Measurements from ENCODE around the gene CRYBG1. TPM values are rescaled to one million over a fixed set of nuclear protein-coding genes. Genes with fewer than 3 reads are reported as not detected.
A peak's percentile ranks its signal among the peaks of the same experiment; 100 is the strongest.

The CRYBG1 gene
- total RNA-seq, 1 donor: 11.9 TPM

- Histone ChIP-seq H3K4me3 (ENCODE audit: insufficient read depth, low read length) (no peak overlapping the region), H4K20me1 (ENCODE audit: insufficient read depth, low read length) (no peaks in the 10 kb centered on the region), H3K27ac (ENCODE audit: low read depth, low read length) (peak overlapping the region; percentile 11), H3K79me2 (ENCODE audit: insufficient read depth, low read length) (no peaks in the 10 kb centered on the region), H2AFZ (ENCODE audit: low read length) (no peak overlapping the region), H3K36me3 (ENCODE audit: insufficient read depth, low read length) (no peaks in the 10 kb centered on the region), H3K9me3 (ENCODE audit: low read depth, low read length) (no peaks in the 10 kb centered on the region), H3K4me2 (ENCODE audit: insufficient read depth, low read length) (no peak overlapping the region), H3K27me3 (ENCODE audit: insufficient read depth, low read length) (no peaks in the 10 kb centered on the region), H3K4me1 (ENCODE audit: insufficient read depth, low read length) (peaks cover 26% of the 10 kb centered on the region)
- DNase-seq (ENCODE audit: insufficient read length, low spot score, missing footprints): no peak
- TF ChIP-seq CTCF (IDR thresholded peaks at IDR 0.05; ENCODE audit: extremely low read depth, low read depth, low read length): no peak
Measured at GRCh38 chr6:106476331-106477105, 116.0 kb downstream of the CRYBG1 start.

- H3K9me3 ChIP-seq (ENCODE audit: low read depth, low read length): no peaks in the 10 kb centered on the region
- no peaks in the 10 kb centered on the region for H3K27me3 ChIP-seq (ENCODE audit: insufficient read depth, low read length)
- H3K79me2 ChIP-seq (ENCODE audit: insufficient read depth, low read length): no peaks in the 10 kb centered on the region
- no peak for DNase-seq (ENCODE audit: insufficient read length, low spot score, missing footprints)
- no peak for TF ChIP-seq CTCF (IDR thresholded peaks at IDR 0.05; ENCODE audit: extremely low read depth, low read depth, low read length)
- H3K36me3 ChIP-seq (ENCODE audit: insufficient read depth, low read length): no peaks in the 10 kb centered on the region
- peaks cover 26% of the 10 kb centered on the region for H3K4me1 ChIP-seq (ENCODE audit: insufficient read depth, low read length)
- no peaks in the 10 kb centered on the region for H4K20me1 ChIP-seq (ENCODE audit: insufficient read depth, low read length)
- H3K4me3 ChIP-seq (ENCODE audit: insufficient read depth, low read length): no peak overlapping the region
- no peak overlapping the region for H3K27ac ChIP-seq (ENCODE audit: low read depth, low read length)
- H2AFZ ChIP-seq (ENCODE audit: low read length): no peak overlapping the region
- H3K4me2 ChIP-seq (ENCODE audit: insufficient read depth, low read length): no peak overlapping the region
Measured at GRCh38 chr6:106477146-106477545, 116.6 kb downstream of the CRYBG1 start.

- Histone ChIP-seq H3K36me3 (ENCODE audit: insufficient read depth, low read length) (no peaks in the 10 kb centered on the region), H3K27me3 (ENCODE audit: insufficient read depth, low read length) (no peaks in the 10 kb centered on the region), H3K4me3 (ENCODE audit: insufficient read depth, low read length) (no peak overlapping the region), H3K4me2 (ENCODE audit: insufficient read depth, low read length) (no peak overlapping the region), H2AFZ (ENCODE audit: low read length) (no peak overlapping the region), H3K79me2 (ENCODE audit: insufficient read depth, low read length) (no peaks in the 10 kb centered on the region), H3K27ac (ENCODE audit: low read depth, low read length) (no peak overlapping the region), H3K4me1 (ENCODE audit: insufficient read depth, low read length) (peaks cover 26% of the 10 kb centered on the region), H4K20me1 (ENCODE audit: insufficient read depth, low read length) (no peaks in the 10 kb centered on the region), H3K9me3 (ENCODE audit: low read depth, low read length) (no peaks in the 10 kb centered on the region)
- no peak for TF ChIP-seq CTCF (IDR thresholded peaks at IDR 0.05; ENCODE audit: extremely low read depth, low read depth, low read length)
- peak; percentile 19 for DNase-seq (ENCODE audit: insufficient read length, low spot score, missing footprints)
Measured at GRCh38 chr6:106477790-106478189, 117.3 kb downstream of the CRYBG1 start.

- no peak for DNase-seq (ENCODE audit: insufficient read length, low spot score, missing footprints)
- no peaks in the 10 kb centered on the region for H4K20me1 ChIP-seq (ENCODE audit: insufficient read depth, low read length)
- no peak overlapping the region for H2AFZ ChIP-seq (ENCODE audit: low read length)
- H3K9me3 ChIP-seq (ENCODE audit: low read depth, low read length): no peaks in the 10 kb centered on the region
- H3K36me3 ChIP-seq (ENCODE audit: insufficient read depth, low read length): no peaks in the 10 kb centered on the region
- TF ChIP-seq CTCF (IDR thresholded peaks at IDR 0.05; ENCODE audit: extremely low read depth, low read depth, low read length): no peak
- no peak overlapping the region for H3K27ac ChIP-seq (ENCODE audit: low read depth, low read length)
- peaks cover 3% of the 10 kb centered on the region for H3K27me3 ChIP-seq (ENCODE audit: insufficient read depth, low read length)
- H3K4me3 ChIP-seq (ENCODE audit: insufficient read depth, low read length): no peak overlapping the region
- H3K79me2 ChIP-seq (ENCODE audit: insufficient read depth, low read length): no peaks in the 10 kb centered on the region
- H3K4me1 ChIP-seq (ENCODE audit: insufficient read depth, low read length): peaks cover 5% of the 10 kb centered on the region
- no peak overlapping the region for H3K4me2 ChIP-seq (ENCODE audit: insufficient read depth, low read length)
Measured at GRCh38 chr6:106486236-106486635, 125.7 kb downstream of the CRYBG1 start.
